Measurements from ENCODE around the gene KDM1B.

Gene KDM1B

GRCh38 chr6:18260448-18261106 lies 105.4 kb downstream of the KDM1B start:
- in situ Hi-C loops (cut with MboI; ENCODE audit: low sequenced_read_pairs) = no loop called here

- in situ Hi-C loops (cut with MboI; ENCODE audit: low sequenced_read_pairs) = no loop called here
Observed at GRCh38 chr6:18261877-18262276, 106.7 kb downstream of the KDM1B start.

DNA sequence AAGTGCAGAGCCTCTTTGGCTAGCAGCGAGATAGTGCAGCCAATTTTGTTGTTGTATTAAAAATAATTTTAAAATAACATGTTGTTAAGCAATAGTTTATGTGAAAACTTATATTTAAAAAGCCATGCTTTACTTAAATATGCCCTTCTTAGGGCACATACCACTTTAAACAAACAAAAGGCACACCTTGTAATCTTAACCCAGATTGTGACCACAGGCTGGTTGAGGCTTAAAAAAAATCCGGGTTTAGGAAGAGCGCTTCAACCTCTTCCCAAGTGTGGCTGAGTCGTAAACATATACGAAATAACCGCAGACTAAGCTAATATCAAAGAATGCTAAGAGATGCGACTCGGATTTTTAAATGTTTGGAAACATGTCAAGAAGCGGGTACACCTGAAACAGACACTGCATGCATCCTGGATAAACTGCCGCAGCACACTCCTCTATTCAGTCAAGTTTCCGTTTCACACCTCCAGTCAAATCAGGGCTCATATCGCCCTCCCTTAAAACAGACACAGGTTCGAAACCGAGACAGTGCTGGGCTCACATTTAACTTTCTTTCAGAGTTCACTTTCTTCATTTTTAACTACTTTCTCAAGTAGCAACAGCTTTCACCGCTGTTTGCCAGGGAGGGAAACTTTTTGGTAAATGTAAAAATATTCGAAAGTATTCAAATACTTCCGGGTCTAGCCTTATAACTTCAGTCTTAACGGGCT lies 107.6 kb downstream of the KDM1B start:
- in situ Hi-C loops (cut with MboI; ENCODE audit: low sequenced_read_pairs) = no loop called here

- in situ Hi-C loops (cut with MboI; ENCODE audit: low sequenced_read_pairs) = no loop called here
Observed at GRCh38 chr6:18263418-18264218, 108.4 kb downstream of the KDM1B start.

DNA sequence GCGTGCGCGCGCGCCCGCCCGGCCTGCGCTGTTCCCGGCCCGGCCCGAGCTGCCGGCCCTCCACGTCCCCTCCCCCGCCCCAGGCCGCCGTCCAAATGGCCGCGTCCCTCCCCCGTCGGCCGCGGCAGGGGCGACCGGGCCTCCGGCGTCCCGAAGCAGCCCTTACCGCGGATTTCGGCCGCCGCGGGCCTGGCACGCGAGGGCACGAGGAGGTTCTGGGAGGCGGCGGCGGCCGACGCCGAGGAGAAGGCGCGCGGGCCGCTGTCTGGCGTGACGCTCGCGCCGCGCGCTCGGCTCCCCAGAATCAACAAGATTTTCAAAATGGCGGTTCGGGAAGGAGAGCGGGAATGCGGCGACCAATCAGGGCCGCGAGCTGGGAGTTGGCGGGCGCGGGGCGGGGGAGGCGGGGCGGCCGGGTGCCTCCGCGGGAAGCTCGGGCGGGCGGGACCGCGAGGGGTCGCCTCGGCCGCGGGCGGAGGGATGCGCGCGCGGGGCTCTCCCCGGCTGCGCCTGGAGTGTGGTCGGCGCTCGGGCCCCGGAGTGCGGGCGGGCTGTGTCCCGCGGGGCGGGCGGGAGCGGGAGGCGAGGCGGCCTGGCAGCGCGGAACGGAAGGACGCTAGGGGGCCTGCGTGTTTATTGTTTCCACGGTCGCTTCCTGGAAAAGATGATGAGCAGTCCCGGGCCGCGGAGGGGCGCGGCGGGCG lies 109.1 kb downstream of the KDM1B start, which contains the start of gene DEK:
Gene DEK (minus strand): TSS at position 312 of the 704 bp plus-strand sequence. CDS start 543 bp downstream, outside the sequence.
- in situ Hi-C loops (cut with MboI; ENCODE audit: low sequenced_read_pairs) = no loop called here

DNA sequence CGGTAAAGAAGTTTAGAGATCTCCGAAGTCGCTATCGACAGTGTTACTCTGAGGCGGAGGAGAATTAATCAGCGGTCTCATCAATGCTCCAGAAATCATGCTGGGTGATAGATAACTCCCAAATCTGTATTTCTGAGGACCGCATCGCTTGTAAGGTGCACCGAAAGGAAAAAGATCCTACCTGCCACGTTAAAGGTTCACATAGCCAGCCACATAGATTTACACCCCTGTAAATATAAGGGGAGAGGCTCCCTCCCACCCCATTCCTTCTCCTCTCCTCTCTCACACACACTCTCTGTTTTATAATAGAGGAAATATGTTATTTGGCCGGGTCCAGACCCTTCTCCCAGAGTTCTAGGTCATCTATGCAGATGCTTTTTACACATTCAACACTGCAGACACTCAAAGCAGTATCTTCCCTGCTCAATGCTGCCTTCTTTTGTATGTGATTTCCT lies 109.7 kb downstream of the KDM1B start:
- in situ Hi-C loops (cut with MboI; ENCODE audit: low sequenced_read_pairs) = no loop called here

GRCh38 chr6:18265787-18266522 lies 110.7 kb downstream of the KDM1B start:
- in situ Hi-C loops (cut with MboI; ENCODE audit: low sequenced_read_pairs) = no loop called here

- in situ Hi-C loops (cut with MboI; ENCODE audit: low sequenced_read_pairs) = no loop called here
Observed at GRCh38 chr6:18266523-18266912, 111.3 kb downstream of the KDM1B start.

DNA sequence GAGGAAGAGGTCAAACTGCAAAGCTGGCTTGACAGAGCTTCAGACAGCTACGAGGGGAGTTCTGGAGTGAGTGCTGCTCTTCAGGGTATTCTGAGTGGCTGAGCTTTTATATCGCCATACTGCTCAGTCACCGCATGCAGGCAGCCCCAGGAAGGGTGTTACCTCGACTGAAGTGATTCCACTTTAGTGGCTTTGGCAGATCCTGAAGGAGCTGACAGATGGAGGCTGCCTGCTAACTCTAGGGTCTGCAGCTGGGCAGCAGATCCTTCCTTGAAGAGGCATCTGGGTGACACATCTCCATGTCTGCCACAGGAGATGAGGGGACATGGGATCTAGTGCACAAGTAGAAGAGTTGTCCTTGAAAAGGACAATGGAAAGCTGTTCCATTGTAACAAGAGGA lies 112.8 kb downstream of the KDM1B start:
- in situ Hi-C loops (cut with MboI; ENCODE audit: low sequenced_read_pairs) = no loop called here

DNA sequence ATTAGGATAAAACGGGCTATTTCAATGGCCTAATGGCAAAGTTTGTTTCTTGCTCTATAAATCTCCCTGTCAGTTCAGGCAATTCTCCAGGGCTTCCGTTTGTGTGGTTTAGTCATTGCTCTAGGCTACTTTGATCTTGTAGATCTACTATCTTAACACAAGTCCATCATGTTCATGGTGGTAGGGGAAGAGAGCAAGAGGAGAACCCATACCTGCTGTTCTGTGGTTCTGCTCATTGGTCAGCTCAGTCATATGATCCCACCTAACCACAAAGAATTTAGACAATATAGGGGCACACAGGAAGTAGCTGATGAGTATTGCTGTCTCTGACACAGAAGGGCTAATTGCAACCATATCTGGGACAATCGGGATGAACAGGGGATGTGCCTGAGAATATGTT lies 114.0 kb downstream of the KDM1B start:
- in situ Hi-C loops (cut with MboI; ENCODE audit: low sequenced_read_pairs) = no loop called here

DNA sequence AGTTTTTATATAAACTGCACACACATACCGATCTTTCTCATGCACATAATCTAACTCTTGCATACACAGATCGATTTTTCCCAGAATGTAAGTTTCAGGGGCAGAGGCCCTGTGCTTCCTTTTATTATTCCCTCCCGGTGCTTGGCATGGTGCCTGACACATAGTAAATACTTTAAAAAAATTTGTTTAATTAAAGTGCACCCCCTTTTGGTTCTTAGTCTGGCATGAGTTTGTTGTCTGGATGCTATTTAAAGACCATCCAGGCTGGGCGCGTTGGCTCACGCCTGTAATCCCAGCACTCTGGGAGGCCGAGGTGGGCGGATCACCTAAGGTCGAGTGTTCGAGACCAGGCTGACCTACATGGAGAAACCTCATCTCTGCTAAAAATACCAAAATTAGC lies 114.5 kb downstream of the KDM1B start:
- in situ Hi-C loops (cut with MboI; ENCODE audit: low sequenced_read_pairs) = no loop called here

GRCh38 chr6:18270216-18270615 lies 115.0 kb downstream of the KDM1B start:
- in situ Hi-C loops (cut with MboI; ENCODE audit: low sequenced_read_pairs) = no loop called here
